GM18858 (cell line): ENCODE data around the gene DGKB.

ENCODE experiments used
- ATAC-seq: cut with Tn5 transposase; IDR thresholded peaks from one replicate; pipeline ENCODE4 v1.9.1; 2021; ENCODE audit not compliant: unreplicated experiment

Gene DGKB

DNA sequence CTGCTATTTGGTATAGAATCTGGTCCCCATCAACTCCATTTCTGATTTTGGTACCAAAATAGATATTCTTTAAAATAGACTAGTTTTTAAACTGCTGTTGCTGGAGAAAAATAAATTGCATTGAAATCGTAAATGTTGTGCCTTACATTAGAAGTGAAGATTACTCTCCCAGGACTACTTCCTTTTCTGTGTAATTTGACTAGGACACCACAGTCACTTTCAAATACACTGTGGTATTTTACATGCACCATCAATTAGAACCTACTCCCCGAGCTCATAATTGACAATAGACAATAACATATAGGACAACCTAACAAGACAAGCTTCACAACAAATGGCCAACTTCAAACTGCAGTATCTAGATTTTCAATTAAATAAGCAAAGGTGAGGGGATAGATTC is 211.5 kb downstream of the DGKB start:
- ATAC-seq, result peak; percentile 38

DNA sequence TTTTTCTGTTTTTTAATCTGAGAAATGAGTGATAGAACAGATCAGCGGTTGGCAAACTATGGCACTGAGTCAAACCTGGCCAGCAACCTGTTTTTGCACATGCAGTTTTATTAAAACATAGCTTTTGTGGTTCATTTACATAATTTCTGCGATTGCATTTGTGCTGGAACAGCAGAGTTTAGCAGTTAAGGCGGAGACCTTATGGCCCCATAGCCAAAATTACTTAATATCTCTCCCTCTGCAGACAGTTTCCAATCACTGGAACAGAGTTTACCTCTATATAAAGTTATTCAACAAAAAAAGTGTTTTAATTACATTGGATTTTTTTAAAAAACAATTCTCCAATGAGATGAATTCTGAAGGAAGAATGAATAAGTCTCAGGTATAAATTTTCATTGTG is 212.1 kb downstream of the DGKB start:
- no peak for ATAC-seq

DNA sequence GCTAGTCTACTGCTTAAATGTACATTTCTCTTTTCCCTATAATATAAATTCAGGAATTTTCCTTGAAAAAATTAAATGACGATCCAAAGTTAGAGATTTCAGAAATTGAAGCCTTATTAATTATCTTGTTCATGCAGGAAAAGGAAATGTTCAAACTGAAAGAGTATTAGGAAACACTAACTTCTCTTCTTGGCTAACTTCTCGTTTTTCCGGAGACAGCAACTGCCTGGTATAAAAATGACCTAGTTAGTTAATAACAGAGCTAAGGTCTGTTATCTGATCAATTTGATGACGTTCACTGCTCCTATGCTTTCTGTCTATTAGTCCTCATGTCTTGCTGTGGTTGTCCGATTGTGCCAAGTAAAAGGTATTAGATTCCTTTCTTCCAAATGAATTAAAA is 212.5 kb downstream of the DGKB start:
- ATAC-seq, result no peak

DNA sequence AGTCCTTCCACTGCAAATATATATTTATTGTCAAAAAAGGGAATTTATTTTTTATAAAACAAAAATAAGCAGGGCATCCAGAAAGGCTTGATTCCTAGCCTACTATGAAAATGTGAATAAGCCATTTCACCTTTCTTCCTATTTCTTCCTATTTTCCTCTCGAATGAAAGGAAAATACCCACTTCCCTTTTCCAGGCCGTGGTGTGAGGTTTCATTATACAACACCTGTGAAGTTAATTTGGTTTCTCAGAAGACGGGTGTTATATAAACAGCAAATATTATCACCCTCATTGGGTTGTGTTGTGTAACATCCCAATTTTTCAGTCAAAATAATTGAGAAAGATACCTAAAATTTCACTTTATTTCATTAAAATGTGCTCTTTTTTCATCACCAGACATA is 214.3 kb downstream of the DGKB start:
- no peak for ATAC-seq

DNA sequence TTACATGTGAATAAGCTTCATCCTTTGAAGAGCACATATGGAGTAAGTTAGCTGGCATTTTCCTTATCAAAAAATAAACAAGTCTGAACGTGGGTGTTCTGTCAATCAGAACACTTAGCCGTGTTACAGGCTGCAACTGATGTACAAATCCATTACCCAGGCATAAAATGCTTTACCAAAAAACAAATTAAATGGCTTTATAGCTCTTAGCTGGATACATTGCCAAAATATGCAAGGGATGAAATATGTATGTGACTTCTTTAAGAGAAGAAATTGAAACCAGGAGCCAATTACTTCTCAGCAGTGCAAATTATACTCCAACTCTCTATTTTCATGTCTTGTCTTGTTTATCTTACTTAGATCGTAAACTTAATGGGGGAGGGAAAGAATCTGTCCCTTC is 214.8 kb downstream of the DGKB start:
- no peak for ATAC-seq

DNA sequence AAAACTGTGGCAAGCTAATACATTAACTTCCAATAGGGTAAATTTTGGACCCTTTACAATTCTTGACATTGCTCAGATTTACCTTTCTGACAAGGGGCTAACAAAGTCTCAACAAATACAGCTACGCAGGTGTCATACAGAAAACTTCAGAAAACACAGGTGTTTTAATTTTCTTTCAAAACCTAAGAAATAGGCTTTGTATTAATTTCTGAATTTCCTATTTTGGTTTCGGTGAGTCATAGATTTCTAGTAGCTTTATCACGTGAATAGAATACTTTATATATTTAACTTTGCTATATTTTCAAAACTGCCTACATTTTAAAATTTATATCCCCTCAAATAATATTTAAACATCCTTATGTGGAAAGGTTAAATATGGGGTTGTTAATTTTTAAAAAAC is 215.3 kb downstream of the DGKB start:
- peak; percentile 49 for ATAC-seq

DNA sequence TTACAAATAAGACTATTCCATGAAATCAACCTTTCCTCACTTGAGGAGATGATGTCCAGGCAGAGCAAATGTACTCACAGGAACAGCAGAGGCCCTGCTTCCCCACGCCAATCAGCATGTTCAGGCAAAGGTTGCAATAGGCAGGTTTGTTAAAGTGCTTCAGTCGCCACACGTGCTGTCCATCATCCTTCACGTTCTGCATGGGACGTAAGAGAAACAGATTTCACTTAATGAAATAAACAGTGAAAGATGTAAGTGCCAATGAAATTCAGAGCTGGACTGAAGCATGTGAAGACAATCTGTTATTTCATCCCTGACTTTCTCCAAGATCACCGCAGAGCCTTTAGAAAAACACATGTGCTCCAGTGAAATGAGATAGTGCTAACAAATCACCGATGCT is 217.4 kb downstream of the DGKB start:
- no peak for ATAC-seq

DNA sequence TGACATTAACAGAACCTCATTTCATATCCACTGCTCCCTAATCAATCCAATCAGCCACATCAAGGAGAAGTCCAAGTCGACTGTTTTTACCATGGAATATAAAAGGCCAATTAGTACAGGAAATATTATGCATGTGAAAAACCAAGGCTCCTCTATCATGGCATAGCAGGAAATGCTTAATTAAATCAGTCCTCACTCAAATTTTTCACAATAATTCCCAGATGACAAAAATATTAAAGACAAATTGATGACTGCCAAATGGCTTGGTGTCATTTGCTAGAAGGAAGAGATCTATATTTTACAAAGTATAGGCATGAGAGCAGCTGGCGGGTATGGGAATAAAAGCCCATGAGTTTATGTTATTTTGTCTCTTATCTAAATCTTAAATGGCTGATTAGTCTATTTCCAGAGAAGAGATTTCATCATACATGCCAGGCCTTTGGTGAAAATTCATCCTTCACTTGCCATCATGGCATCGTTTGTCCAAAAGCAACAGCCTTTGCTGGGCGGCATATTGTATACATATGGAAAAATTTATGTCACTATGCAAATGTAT is 219.6 kb downstream of the DGKB start:
- ATAC-seq, result no peak

DNA sequence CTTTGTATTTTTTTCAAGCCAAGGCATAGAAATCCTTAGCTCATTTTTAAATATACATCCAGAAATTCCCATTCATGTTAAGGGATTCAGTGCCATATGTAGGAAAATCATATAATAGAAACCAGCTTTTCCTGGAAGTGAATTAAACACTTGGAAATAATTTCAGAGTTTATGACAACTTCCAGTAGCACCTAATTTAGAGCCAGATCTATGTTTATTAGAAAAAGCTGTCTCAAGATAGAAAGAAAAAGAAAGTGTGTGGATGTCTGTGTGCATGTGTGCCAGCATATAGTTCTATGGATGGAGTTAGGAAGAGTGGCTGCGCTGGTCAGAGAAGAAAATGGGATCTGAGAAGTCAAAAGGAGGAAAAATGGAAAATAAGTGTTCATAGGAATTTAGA is 225.7 kb downstream of the DGKB start:
- no peak for ATAC-seq

DNA sequence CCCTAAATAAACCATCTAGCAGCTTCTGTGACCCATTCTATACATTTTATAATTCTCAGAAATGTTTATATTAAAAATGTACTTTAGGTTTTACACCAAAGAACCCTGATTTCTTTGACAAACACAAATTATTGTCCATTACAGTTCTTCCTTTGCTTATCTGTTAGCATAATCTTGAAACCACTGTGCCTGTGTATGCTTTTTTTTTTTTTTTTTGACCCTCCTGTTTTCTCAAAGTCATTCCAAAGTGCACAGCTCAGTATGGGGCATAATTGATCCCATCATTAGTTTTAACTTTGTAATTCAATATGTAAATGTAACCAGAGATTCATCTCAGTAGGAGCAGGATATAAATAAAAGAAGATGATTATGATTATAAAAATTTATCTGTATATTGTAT is 229.3 kb downstream of the DGKB start:
- no peak for ATAC-seq

DNA sequence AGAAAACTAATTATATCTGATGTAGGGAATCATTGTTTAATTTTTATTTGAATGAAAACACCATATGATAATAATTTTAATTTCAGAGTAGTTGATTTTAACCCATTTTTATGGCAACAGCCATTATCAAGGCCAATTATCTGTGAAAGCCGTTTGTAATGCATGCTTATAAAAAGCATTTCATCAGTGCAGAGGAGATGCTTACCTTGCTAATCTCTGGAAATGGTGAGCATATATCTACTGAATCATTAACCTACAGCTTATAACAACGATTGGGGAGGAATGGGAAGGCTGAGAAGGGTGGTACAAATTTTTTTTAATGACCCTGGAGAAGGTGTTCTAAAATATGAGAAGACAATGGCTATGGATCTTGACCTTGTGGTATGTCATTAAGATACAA is 235.6 kb downstream of the DGKB start:
- no peak for ATAC-seq

DNA sequence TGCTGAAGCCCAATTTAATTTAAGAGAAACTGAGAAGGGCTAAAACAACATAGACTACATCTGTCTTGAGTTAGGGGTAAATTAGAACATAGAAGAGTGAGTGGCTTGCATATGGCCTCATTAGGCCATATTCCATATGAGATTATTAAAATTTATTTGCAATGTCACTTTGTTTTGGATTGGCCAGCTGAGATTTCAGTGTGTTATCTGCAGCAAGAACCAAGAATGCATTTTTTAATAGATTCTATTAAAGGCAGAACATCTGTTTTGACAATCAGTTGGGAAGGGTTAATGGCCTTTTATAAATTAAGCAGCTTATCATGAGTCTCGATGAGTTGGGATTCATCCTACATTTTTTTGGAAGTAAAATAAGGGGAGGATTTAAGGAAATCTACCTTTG is 236.2 kb downstream of the DGKB start:
- no peak for ATAC-seq

DNA sequence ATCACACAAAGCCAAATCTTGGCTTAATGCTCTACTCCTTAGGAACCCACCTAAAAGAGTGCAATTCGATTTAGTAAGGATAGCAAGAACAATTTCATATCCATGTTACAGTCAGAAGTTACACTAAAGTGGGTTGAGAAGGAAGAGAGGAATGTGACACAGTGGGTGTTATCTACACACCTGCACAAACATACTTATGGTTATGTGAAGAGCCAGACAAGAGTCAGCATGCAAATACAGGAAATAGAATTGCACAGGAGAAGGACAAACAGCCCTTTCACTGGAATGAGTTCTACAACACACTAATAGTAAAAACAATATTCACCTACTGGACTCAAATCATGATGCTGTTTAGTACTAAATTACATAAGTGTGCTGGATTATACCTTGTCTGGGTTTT is 262.8 kb downstream of the DGKB start:
- no peak for ATAC-seq

DNA sequence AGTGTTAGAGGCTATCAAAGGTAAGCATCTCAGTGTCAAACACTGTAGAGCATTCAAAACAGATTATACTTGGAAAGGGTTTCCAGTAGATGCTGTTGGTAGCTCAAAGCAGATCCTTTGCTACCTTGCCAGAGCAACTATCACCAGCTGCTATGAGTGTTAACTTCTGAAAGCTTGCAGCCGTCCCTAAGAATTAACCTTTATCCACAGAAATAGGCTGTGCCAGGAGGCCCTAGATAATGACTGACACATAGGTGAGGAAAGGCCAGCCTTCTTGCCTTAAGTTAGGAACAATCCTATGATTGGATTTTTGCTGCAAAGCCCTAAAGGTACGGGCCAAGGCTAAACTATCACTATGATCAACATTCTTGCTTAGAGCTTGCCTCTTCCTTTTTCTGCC is 263.2 kb downstream of the DGKB start:
- no peak for ATAC-seq

DNA sequence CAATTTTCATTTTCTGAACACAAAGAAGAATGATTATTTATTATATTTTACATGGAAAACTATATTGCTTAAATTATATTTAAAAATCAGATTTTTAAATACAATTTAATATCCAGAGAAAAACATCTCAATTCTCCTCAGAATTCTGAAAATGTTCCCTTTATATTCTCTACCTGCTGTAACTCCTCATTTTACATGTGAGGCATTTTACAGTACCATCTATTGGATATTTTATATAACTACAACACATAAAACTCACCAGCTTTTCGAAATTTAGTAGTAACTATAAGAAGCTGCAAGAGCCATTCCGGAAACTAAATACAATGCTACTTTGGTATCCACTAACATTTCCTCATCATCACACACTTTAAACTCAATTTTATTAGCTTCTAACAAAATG is 264.6 kb downstream of the DGKB start:
- no peak for ATAC-seq

DNA sequence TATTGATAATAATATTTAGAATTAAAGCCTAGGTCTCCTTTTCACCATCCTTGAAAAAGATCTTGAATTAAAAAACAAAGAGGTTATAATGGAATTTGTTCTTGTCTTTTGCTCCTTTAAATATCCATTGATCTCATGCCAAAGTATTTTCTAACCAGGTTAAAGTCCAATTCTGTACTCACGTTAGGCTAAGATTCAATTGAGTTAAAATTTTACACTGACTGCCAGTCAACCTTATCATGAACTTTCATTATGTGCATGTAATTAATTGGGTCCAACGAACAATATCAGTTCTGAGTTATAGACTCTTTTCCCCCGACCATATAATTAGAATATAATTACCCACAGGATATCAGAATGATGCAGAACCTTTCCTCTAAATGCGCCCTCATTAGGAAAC is 266.6 kb downstream of the DGKB start:
- no peak for ATAC-seq

DNA sequence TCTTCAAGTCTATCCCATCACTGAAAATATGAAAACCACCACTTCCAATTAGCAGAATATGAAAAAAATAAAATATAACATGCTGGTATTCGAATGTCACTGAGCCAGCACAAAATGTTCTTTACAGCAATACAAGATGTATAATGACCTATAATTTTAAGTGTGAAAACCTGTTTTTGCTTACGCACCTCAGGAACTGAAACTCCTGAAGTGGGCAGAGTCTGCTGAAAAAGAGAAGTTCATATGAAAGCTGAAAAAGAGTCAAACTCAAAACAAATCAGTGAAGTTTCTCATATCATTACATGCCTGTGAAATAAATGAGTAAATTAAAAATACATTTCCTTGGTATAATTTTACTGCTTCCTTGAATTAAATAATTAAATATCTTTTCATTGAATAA is 272.5 kb downstream of the DGKB start:
- peak; percentile 77 for ATAC-seq

DNA sequence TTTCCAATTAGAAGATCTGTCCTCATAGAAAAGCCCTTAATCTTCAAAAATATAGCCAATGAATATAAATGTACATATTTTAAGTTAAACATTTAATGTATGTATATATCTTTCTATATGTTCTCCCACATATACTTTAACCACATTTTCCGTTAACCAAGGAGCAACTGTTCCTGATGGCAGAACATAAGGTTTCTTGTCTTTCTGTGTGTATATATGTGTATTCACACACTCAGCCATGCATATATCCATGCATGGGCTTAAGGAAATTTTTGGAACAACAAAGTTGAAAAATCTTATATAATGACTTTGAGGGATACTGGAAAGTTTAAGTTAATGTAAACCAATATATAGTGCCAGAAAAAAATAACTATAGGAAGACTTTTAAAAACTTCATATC is 274.0 kb downstream of the DGKB start:
- no peak for ATAC-seq

DNA sequence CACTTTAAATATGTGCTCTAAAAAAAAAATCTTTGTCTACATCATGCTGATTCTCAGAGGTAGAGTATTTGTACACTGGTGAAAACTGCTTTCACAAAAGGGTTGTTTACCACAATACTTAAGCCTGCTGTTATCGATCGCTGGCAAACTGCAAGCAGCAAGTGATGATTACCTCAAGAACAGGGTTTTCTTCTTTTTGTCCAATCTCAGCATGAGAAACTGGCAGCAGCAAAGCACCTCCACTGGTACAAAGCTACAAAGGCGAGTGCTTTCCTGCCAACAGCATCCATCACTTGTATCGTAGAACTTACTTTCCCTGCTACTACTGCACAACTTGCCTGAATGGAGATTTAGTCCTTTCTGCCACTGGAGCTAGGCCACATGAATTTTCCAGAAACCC is 276.5 kb downstream of the DGKB start:
- ATAC-seq, result no peak

DNA sequence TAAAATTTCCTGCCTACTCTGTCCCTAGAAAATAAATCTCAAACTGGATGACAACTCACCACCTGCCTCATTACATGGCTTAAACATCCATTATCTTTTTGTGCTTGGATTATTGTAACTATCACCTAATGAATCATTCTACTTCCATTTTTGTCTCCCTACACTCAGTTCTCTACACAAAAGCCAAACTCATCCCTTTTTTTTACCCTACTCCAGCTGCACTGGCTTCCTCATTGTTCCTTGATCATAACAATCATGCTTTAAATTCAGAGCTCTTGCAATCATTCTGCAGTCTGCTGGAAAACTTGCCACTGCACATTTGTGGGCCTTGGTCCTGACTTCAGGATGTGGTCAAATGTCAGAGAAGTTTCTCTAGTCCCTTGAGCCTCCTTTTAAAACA is 280.0 kb downstream of the DGKB start:
- no peak for ATAC-seq

DNA sequence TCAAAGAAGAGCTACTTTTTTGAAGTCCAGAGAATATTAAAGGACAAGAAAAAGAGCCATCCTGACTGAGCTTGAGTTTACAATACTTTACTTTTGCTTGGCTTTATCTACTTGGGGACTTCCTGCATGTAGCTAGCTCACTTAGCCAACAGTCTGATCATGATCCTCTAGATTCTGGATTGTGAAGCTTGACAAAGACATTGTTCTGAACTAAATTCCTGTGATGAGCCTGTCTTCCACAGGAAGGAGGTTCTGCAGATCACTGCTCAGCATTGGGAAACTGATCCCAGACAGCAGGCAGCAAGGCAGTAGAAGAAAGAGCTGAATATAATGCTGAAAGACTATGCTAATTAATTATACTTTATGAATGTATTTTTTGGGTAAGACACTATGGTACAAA is 296.4 kb downstream of the DGKB start:
- ATAC-seq, result no peak

DNA sequence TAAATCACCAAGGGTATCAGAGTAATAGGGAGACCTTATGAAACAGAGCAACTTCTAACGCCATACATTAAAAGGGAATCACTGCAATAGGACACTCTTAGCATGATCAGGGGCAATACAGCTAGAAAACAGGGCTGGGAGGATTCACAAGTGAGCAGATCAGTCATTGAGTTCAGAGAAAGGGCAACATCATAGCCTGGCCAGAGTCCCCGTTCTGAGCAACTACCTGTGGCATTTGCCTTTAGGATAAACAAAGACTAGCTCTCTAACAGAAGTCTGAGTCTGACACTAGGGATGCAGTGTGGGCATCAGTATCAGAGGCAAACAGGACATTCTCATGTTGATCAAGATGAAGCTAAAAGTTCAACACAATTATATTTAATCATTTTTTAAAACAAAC is 297.9 kb downstream of the DGKB start:
- ATAC-seq, result no peak

DNA sequence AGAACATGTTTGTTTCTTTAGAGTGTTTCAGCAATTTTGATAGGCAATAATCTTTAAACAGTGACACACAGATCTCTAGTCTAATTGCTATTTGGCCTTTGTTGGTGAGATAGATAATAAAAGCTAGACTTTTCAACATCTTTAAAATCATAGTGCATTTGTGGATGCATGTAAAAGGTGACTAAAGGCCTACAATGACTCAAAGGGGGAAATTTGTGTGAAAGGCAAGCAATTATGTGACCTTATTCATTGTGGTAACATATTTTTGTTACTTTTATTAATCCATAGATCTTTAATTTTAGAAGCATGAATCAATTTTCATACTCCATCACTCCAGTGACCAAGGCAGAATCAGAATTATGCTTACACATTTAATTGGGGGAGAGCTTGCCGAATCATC is 299.7 kb downstream of the DGKB start:
- no peak for ATAC-seq

DNA sequence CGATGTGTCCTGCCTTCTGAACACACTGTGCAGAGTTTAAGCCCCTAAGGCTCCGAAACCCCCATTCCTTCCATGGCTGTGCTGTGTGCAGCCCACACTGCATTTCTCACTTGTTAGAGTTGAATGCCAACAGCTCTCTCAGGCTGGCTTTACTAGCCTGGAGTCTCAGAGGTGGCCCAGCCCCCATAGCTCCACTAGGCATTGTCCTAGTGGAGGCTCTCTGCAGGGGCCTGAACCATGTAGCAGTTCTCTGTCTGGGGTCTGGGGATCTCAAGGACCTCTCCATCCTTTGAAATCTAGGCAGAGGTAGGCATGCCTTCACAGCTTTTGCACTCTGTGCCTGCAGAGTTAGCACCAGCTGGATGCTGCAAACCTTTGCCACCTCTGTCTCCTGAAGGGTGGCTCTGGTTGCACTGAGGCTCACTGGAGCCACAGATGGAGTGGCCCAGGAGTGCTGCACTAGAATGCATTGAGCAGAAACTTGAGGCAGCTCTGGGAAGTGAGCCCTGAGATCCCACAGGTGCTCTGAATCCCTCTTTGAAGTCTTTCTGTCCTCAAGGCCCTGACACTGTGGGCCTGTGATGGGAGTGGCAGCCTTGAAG is 301.7 kb downstream of the DGKB start:
- ATAC-seq, result no peak
